Testis (tissue), 2 donors: ENCODE results near the gene RPTOR.

Experiments used
- CTCF ChIP-seq, 3 experiments: fragments of 450-650 bp in 2 of 3; fragments of 200-600 bp in 1 of 3; sonication (generic) in 1 of 3; IDR thresholded peaks; one replicate each; pipeline ENCODE4 v1.5.1; 2016 to 2019; ENCODE audit warnings: antibody characterized with exemption in 3 of 3, mild to moderate bottlenecking in 2 of 3, moderate library complexity in 1 of 3
- POLR2A ChIP-seq: fragments of 450-650 bp; IDR thresholded peaks from one replicate; pipeline ENCODE4 v1.6.1; 2017; ENCODE audit warnings: antibody characterized with exemption, mild to moderate bottlenecking, moderate library complexity

- TF ChIP-seq CTCF (IDR thresholded peaks at IDR 0.05) (no peak), POLR2A (no peak)
Measured at GRCh38 chr17:80824549-80825470, 280.2 kb downstream of the RPTOR start.
